Measurements from ENCODE around the gene CCDC83.

DNA sequence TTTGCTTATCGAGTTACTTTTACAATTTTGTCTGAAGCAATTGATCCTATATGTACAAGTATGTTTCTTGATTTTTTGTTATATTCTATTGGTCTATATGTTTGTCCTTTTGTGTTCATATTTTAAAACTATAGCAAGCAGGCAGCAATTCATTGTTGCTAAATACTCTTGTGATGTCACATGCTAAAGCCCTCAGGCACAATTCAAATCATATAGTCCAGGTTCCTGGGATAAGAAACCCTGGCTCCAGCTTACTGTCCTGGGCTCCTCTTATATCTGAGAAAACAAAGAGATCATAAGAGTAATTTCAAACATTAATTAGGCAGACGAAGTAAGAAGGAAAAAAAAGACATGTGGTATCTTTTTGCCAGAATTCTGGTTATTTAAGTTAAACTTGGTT is 6.6 kb upstream of the CCDC83 start:
- TF ChIP-seq CTCF (conservative IDR thresholded peaks at IDR 0.05 in 1 of 2, IDR thresholded peaks at IDR 0.05 in 1 of 2; ENCODE audit: low read depth in 1 of 2, low read length in 2 of 2) (no peak), EZH2 (IDR thresholded peaks at IDR 0.05; ENCODE audit: low read length, missing control alignments) (no peak)

Measured in fibroblast of lung (primary cell).